ENCODE measurements around the gene FBXL13. TPM values are rescaled to one million over a fixed set of nuclear protein-coding genes. Genes with fewer than 3 reads are reported as not detected.
A peak's percentile ranks its signal among the peaks of the same experiment; 100 is the strongest.
"Not testable (repeated sequence)": the region's sequence is repeated elsewhere in the genome, so short reads cannot be mapped to it uniquely, and the experiment has no call there.

Gene FBXL13
- total and polyA plus RNA-seq, 4 donors, result 2.2 to 8.9 (median 5.0) TPM

- Histone ChIP-seq H3K27ac (ENCODE audit: low read depth, low read length) (no peak overlapping the region), H3K4me3 (ENCODE audit: low read depth, low read length) (no peak overlapping the region), H3K9me3 (ENCODE audit: control insufficient read depth, insufficient read depth, low read length) (no peaks in the 10 kb centered on the region), H3K4me1 (ENCODE audit: control insufficient read depth, insufficient read depth, low read length) (no peaks in the 10 kb centered on the region), H3K36me3 (ENCODE audit: control insufficient read depth, insufficient read depth, low read length) (no peaks in the 10 kb centered on the region), H3K27me3 (ENCODE audit: control insufficient read depth, insufficient read depth, low read length) (no peaks in the 10 kb centered on the region)
- DNase-seq (ENCODE audit: low read depth in 4 of 6, low spot score in 6 of 6), result no peak
- WGBS (ENCODE audit: insufficient coverage), result no CpG with 5 or more reads among the region's 3 CpGs
Measured at GRCh38 chr7:103011650-103012049, 62.9 kb downstream of the FBXL13 start.

- H3K27ac ChIP-seq (ENCODE audit: low read depth, low read length), result no peak overlapping the region
- WGBS (ENCODE audit: insufficient coverage), result 100% methylated on average over 1 of the region's 1 CpG
- H3K9me3 ChIP-seq (ENCODE audit: control insufficient read depth, insufficient read depth, low read length), result peaks cover 3% of the 10 kb centered on the region
- DNase-seq (ENCODE audit: low read depth in 4 of 6, low spot score in 6 of 6), result no peak
- H3K4me3 ChIP-seq (ENCODE audit: low read depth, low read length), result no peak overlapping the region
- H3K27me3 ChIP-seq (ENCODE audit: control insufficient read depth, insufficient read depth, low read length), result no peaks in the 10 kb centered on the region
- H3K4me1 ChIP-seq (ENCODE audit: control insufficient read depth, insufficient read depth, low read length), result no peaks in the 10 kb centered on the region
- H3K36me3 ChIP-seq (ENCODE audit: control insufficient read depth, insufficient read depth, low read length), result no peaks in the 10 kb centered on the region
Measured at GRCh38 chr7:103010211-103010610, 64.4 kb downstream of the FBXL13 start.

GRCh38 chr7:103009466-103010185 is 65.0 kb downstream of the FBXL13 start:
- no peak for DNase-seq (ENCODE audit: low read depth in 4 of 6, low spot score in 6 of 6)
- no peak overlapping the region for H3K27ac ChIP-seq (ENCODE audit: low read depth, low read length)
- WGBS (ENCODE audit: insufficient coverage), result 82% methylated on average over 5 of the region's 5 CpGs
- peaks cover 3% of the 10 kb centered on the region for H3K9me3 ChIP-seq (ENCODE audit: control insufficient read depth, insufficient read depth, low read length)
- H3K4me1 ChIP-seq (ENCODE audit: control insufficient read depth, insufficient read depth, low read length), result no peaks in the 10 kb centered on the region
- H3K36me3 ChIP-seq (ENCODE audit: control insufficient read depth, insufficient read depth, low read length), result no peaks in the 10 kb centered on the region
- no peaks in the 10 kb centered on the region for H3K27me3 ChIP-seq (ENCODE audit: control insufficient read depth, insufficient read depth, low read length)
- no peak overlapping the region for H3K4me3 ChIP-seq (ENCODE audit: low read depth, low read length)

- no peaks in the 10 kb centered on the region for H3K4me1 ChIP-seq (ENCODE audit: control insufficient read depth, insufficient read depth, low read length)
- H3K27ac ChIP-seq (ENCODE audit: low read depth, low read length), result no peak overlapping the region
- peaks cover 7% of the 10 kb centered on the region for H3K9me3 ChIP-seq (ENCODE audit: control insufficient read depth, insufficient read depth, low read length)
- no peaks in the 10 kb centered on the region for H3K36me3 ChIP-seq (ENCODE audit: control insufficient read depth, insufficient read depth, low read length)
- no peak overlapping the region for H3K4me3 ChIP-seq (ENCODE audit: low read depth, low read length)
- DNase-seq (ENCODE audit: low read depth in 4 of 6, low spot score in 6 of 6), result no peak
- H3K27me3 ChIP-seq (ENCODE audit: control insufficient read depth, insufficient read depth, low read length), result no peaks in the 10 kb centered on the region
- WGBS (ENCODE audit: insufficient coverage), result 71% methylated on average over 1 of the region's 1 CpG
Measured at GRCh38 chr7:103003004-103003403, 71.6 kb downstream of the FBXL13 start.

- Histone ChIP-seq H3K4me3 (ENCODE audit: low read depth, low read length) (no peak overlapping the region), H3K4me1 (ENCODE audit: control insufficient read depth, insufficient read depth, low read length) (no peaks in the 10 kb centered on the region), H3K27me3 (ENCODE audit: control insufficient read depth, insufficient read depth, low read length) (no peaks in the 10 kb centered on the region), H3K27ac (ENCODE audit: low read depth, low read length) (no peak overlapping the region), H3K36me3 (ENCODE audit: control insufficient read depth, insufficient read depth, low read length) (no peaks in the 10 kb centered on the region), H3K9me3 (ENCODE audit: control insufficient read depth, insufficient read depth, low read length) (peaks cover 6% of the 10 kb centered on the region)
- WGBS (ENCODE audit: insufficient coverage), result 57% methylated on average over 1 of the region's 2 CpGs
- DNase-seq (ENCODE audit: low read depth in 4 of 6, low spot score in 6 of 6), result no peak
Measured at GRCh38 chr7:103001210-103001609, 73.4 kb downstream of the FBXL13 start.

GRCh38 chr7:102996957-102997356 is 77.6 kb downstream of the FBXL13 start:
- no peaks in the 10 kb centered on the region for H3K36me3 ChIP-seq (ENCODE audit: control insufficient read depth, insufficient read depth, low read length)
- no peaks in the 10 kb centered on the region for H3K4me1 ChIP-seq (ENCODE audit: control insufficient read depth, insufficient read depth, low read length)
- DNase-seq (ENCODE audit: low read depth in 4 of 6, low spot score in 6 of 6), result no peak
- no peaks in the 10 kb centered on the region for H3K27me3 ChIP-seq (ENCODE audit: control insufficient read depth, insufficient read depth, low read length)
- H3K4me3 ChIP-seq (ENCODE audit: low read depth, low read length), result no peak overlapping the region
- H3K27ac ChIP-seq (ENCODE audit: low read depth, low read length), result no peak overlapping the region
- H3K9me3 ChIP-seq (ENCODE audit: control insufficient read depth, insufficient read depth, low read length), result peaks cover 3% of the 10 kb centered on the region
- WGBS (ENCODE audit: insufficient coverage), result no CpG with 5 or more reads among the region's 5 CpGs

GRCh38 chr7:102995609-102996008 is 79.0 kb downstream of the FBXL13 start:
- no CpG with 5 or more reads among the region's 5 CpGs for WGBS (ENCODE audit: insufficient coverage)
- H3K9me3 ChIP-seq (ENCODE audit: control insufficient read depth, insufficient read depth, low read length); H3K4me3 ChIP-seq (ENCODE audit: low read depth, low read length); H3K36me3 ChIP-seq (ENCODE audit: control insufficient read depth, insufficient read depth, low read length); H3K27me3 ChIP-seq (ENCODE audit: control insufficient read depth, insufficient read depth, low read length); DNase-seq (ENCODE audit: low read depth in 4 of 6, low spot score in 6 of 6); H3K27ac ChIP-seq (ENCODE audit: low read depth, low read length); H3K4me1 ChIP-seq (ENCODE audit: control insufficient read depth, insufficient read depth, low read length): not testable (repeated sequence)

GRCh38 chr7:102994567-102994966 is 80.0 kb downstream of the FBXL13 start:
- no peaks in the 10 kb centered on the region for H3K27me3 ChIP-seq (ENCODE audit: control insufficient read depth, insufficient read depth, low read length)
- H3K27ac ChIP-seq (ENCODE audit: low read depth, low read length), result no peak overlapping the region
- no peaks in the 10 kb centered on the region for H3K4me1 ChIP-seq (ENCODE audit: control insufficient read depth, insufficient read depth, low read length)
- no peaks in the 10 kb centered on the region for H3K9me3 ChIP-seq (ENCODE audit: control insufficient read depth, insufficient read depth, low read length)
- DNase-seq (ENCODE audit: low read depth in 4 of 6, low spot score in 6 of 6), result no peak
- 88% methylated on average over 1 of the region's 3 CpGs for WGBS (ENCODE audit: insufficient coverage)
- H3K36me3 ChIP-seq (ENCODE audit: control insufficient read depth, insufficient read depth, low read length), result no peaks in the 10 kb centered on the region
- H3K4me3 ChIP-seq (ENCODE audit: low read depth, low read length), result no peak overlapping the region

- Histone ChIP-seq H3K9me3 (ENCODE audit: control insufficient read depth, insufficient read depth, low read length) (no peaks in the 10 kb centered on the region), H3K4me1 (ENCODE audit: control insufficient read depth, insufficient read depth, low read length) (no peaks in the 10 kb centered on the region), H3K27ac (ENCODE audit: low read depth, low read length) (no peak overlapping the region), H3K36me3 (ENCODE audit: control insufficient read depth, insufficient read depth, low read length) (no peaks in the 10 kb centered on the region), H3K4me3 (ENCODE audit: low read depth, low read length) (no peak overlapping the region), H3K27me3 (ENCODE audit: control insufficient read depth, insufficient read depth, low read length) (no peaks in the 10 kb centered on the region)
- no peak for DNase-seq (ENCODE audit: low read depth in 4 of 6, low spot score in 6 of 6)
- WGBS (ENCODE audit: insufficient coverage), result no CpG with 5 or more reads among the region's 1 CpG
Measured at GRCh38 chr7:102993718-102994029, 80.9 kb downstream of the FBXL13 start.

GRCh38 chr7:102992938-102993717 is 81.5 kb downstream of the FBXL13 start:
- H3K9me3 ChIP-seq (ENCODE audit: control insufficient read depth, insufficient read depth, low read length), result no peaks in the 10 kb centered on the region
- no CpG with 5 or more reads among the region's 2 CpGs for WGBS (ENCODE audit: insufficient coverage)
- no peaks in the 10 kb centered on the region for H3K27me3 ChIP-seq (ENCODE audit: control insufficient read depth, insufficient read depth, low read length)
- H3K36me3 ChIP-seq (ENCODE audit: control insufficient read depth, insufficient read depth, low read length), result no peaks in the 10 kb centered on the region
- DNase-seq (ENCODE audit: low read depth in 4 of 6, low spot score in 6 of 6), result peak in 2 of 6 donors; percentile 5 to 94
- no peaks in the 10 kb centered on the region for H3K4me1 ChIP-seq (ENCODE audit: control insufficient read depth, insufficient read depth, low read length)
- H3K27ac ChIP-seq (ENCODE audit: low read depth, low read length), result peak overlapping the region; percentile 4
- no peak overlapping the region for H3K4me3 ChIP-seq (ENCODE audit: low read depth, low read length)

Data from spinal cord (tissue), 10 donors.